ENCODE measurements around the gene DNAJB14. TPM values are rescaled to one million over a fixed set of nuclear protein-coding genes. Genes with fewer than 3 reads are reported as not detected.
"Not testable (repeated sequence)": the region's sequence is repeated elsewhere in the genome, so short reads cannot be mapped to it uniquely, and the experiment has no call there.

The DNAJB14 gene
- total and polyA plus RNA-seq, 4 donors, result 15.3 to 90.8 (median 33.3) TPM

- Histone ChIP-seq H3K9ac (ENCODE audit: insufficient read depth in 1 of 2, low read length in 2 of 2) (no peak overlapping the region), H3K27me3 (ENCODE audit: control insufficient read depth in 3 of 3, insufficient read depth in 3 of 3, low read length in 2 of 3) (no peaks in the 10 kb centered on the region), H3K4me3 (no peak overlapping the region), H3K27ac (ENCODE audit: low read depth in 1 of 2, low read length in 1 of 2) (no peak overlapping the region), H3K4me1 (ENCODE audit: control insufficient read depth in 5 of 5, insufficient read depth in 5 of 5, low read length in 5 of 5) (no peaks in the 10 kb centered on the region), H3K36me3 (ENCODE audit: control insufficient read depth in 4 of 4, insufficient read depth in 4 of 4, low read length in 4 of 4) (no peaks in the 10 kb centered on the region), H3K9me3 (ENCODE audit: control insufficient read depth in 4 of 4, insufficient read depth in 3 of 4, low read length in 3 of 4) (no peaks in the 10 kb centered on the region)
- TF ChIP-seq CTCF (IDR thresholded peaks at IDR 0.05; ENCODE audit: control extremely low read depth, extremely low read depth), result no peak
- no peak for DNase-seq
- no peak for ATAC-seq (ENCODE audit: insufficient read depth, low FRiP score)
- 90 to 95% methylated on average over 2 of the region's 2 CpGs for WGBS, 2 donors
Observed at GRCh38 chr4:99960648-99961047, 14.2 kb upstream of the DNAJB14 start.

- not testable (repeated sequence) for ATAC-seq (ENCODE audit: insufficient read depth, low FRiP score); H3K4me1 ChIP-seq (ENCODE audit: control insufficient read depth in 5 of 5, insufficient read depth in 5 of 5, low read length in 5 of 5); H3K27me3 ChIP-seq (ENCODE audit: control insufficient read depth in 3 of 3, insufficient read depth in 3 of 3, low read length in 2 of 3); H3K36me3 ChIP-seq (ENCODE audit: control insufficient read depth in 4 of 4, insufficient read depth in 4 of 4, low read length in 4 of 4); H3K9me3 ChIP-seq (ENCODE audit: control insufficient read depth in 4 of 4, insufficient read depth in 3 of 4, low read length in 3 of 4); H3K9ac ChIP-seq (ENCODE audit: insufficient read depth in 1 of 2, low read length in 2 of 2); H3K27ac ChIP-seq (ENCODE audit: low read depth in 1 of 2, low read length in 1 of 2); DNase-seq; H3K4me3 ChIP-seq
- 96 to 98% methylated on average over 3 of the region's 3 CpGs for WGBS, 2 donors
Observed at GRCh38 chr4:99958207-99958606, 11.8 kb upstream of the DNAJB14 start.

- TF ChIP-seq CTCF (IDR thresholded peaks at IDR 0.05; ENCODE audit: control extremely low read depth, extremely low read depth), result no peak
- Histone ChIP-seq H3K4me3 (peak overlapping the region; percentile 41), H3K36me3 (ENCODE audit: control insufficient read depth in 4 of 4, insufficient read depth in 4 of 4, low read length in 4 of 4) (peaks cover 0 to 13% (median 1%) of the 10 kb centered on the region in 4 donors), H3K4me1 (ENCODE audit: control insufficient read depth in 5 of 5, insufficient read depth in 5 of 5, low read length in 5 of 5) (peaks cover 0 to 25% (median 7%) of the 10 kb centered on the region in 5 donors), H3K27me3 (ENCODE audit: control insufficient read depth in 3 of 3, insufficient read depth in 3 of 3, low read length in 2 of 3) (no peaks in the 10 kb centered on the region), H3K9me3 (ENCODE audit: control insufficient read depth in 4 of 4, insufficient read depth in 3 of 4, low read length in 3 of 4) (no peaks in the 10 kb centered on the region), H3K27ac (ENCODE audit: low read depth in 1 of 2, low read length in 1 of 2) (peak overlapping the region; percentile 89 to 96), H3K9ac (ENCODE audit: insufficient read depth in 1 of 2, low read length in 2 of 2) (peak overlapping the region; percentile 56 to 65)
- no peak for ATAC-seq (ENCODE audit: insufficient read depth, low FRiP score)
- WGBS, 2 donors, result 0 to 1% methylated on average over 8 of the region's 8 CpGs
- DNase-seq, result no peak
Observed at GRCh38 chr4:99950913-99951254, 4.5 kb upstream of the DNAJB14 start.

- ATAC-seq (ENCODE audit: insufficient read depth, low FRiP score) (peak; percentile 84), DNase-seq (peak; percentile 100)
- H3K27ac ChIP-seq (ENCODE audit: low read depth in 1 of 2, low read length in 1 of 2), result peak within 1 kb of the TSS; percentile 90 to 96
- no peak for TF ChIP-seq CTCF (IDR thresholded peaks at IDR 0.05; ENCODE audit: control extremely low read depth, extremely low read depth)
- H3K4me1 ChIP-seq (ENCODE audit: control insufficient read depth in 5 of 5, insufficient read depth in 5 of 5, low read length in 5 of 5), result peaks cover 3 to 30% (median 13%) of the 10 kb centered on the region in 5 donors
- H3K36me3 ChIP-seq (ENCODE audit: control insufficient read depth in 4 of 4, insufficient read depth in 4 of 4, low read length in 4 of 4), result peaks cover 0 to 13% (median 1%) of the 10 kb centered on the region in 4 donors
- no peaks in the 10 kb centered on the region for H3K27me3 ChIP-seq (ENCODE audit: control insufficient read depth in 3 of 3, insufficient read depth in 3 of 3, low read length in 2 of 3)
- peak within 1 kb of the TSS; percentile 48 for H3K4me3 ChIP-seq
- H3K9ac ChIP-seq (ENCODE audit: insufficient read depth in 1 of 2, low read length in 2 of 2), result peak within 1 kb of the TSS; percentile 91 to 94
- WGBS, 2 donors, result 0 to 1% methylated on average over 75 to 76 of the region's 76 CpGs
- H3K9me3 ChIP-seq (ENCODE audit: control insufficient read depth in 4 of 4, insufficient read depth in 3 of 4, low read length in 3 of 4), result no peaks in the 10 kb centered on the region
Observed at GRCh38 chr4:99949999-99950912, 3.8 kb upstream of the DNAJB14 start, which contains the start of gene H2AZ1. Gene H2AZ1 (minus strand): TSS chr4:99950275. CDS start chr4:99950170, 105 bp downstream.

All from lung (tissue), 12 donors.